Activated CD8-positive, alpha-beta T cell treated with anti-CD3 and anti-CD28 coated beads for 36 hours (primary cell): ENCODE data around the gene SRPK2. TPM values are rescaled to one million over a fixed set of nuclear protein-coding genes. Genes with fewer than 3 reads are reported as not detected.
A peak's percentile ranks its signal among the peaks of the same experiment; 100 is the strongest.
"Not testable (repeated sequence)": the region's sequence is repeated elsewhere in the genome, so short reads cannot be mapped to it uniquely, and the experiment has no call there.

ENCODE experiments used
- ATAC-seq: fragments of 200-7000 bp; cut with Tn5 transposase; one replicate; pipeline ENCODE4 v1.10.0; 2021; ENCODE audit warnings: mild to moderate bottlenecking, moderate library complexity
- CTCF ChIA-PET: fragments of 350-600 bp; sonication (Branson Sonifier 250); formaldehyde crosslinking; loops from one replicate; lab custom pipeline; 2021; ENCODE audit warnings: antibody characterized with exemption; lab: Charles Lee
- POLR2A ChIA-PET: fragments of 350-600 bp; sonication (Branson Sonifier 250); formaldehyde crosslinking; loops from one replicate; lab custom pipeline; 2021; ENCODE audit warnings: antibody characterized with exemption; lab: Charles Lee
- DNase-seq: peaks from one replicate; pipeline ENCODE4 v3.0.0-alpha.2; 2020
- H3K27ac Mint-ChIP-seq: one replicate; pipeline ENCODE4 v1.8.0; 2021; ENCODE audit warnings: mild to moderate bottlenecking, mixed read lengths
- H3K27me3 Mint-ChIP-seq: one replicate; pipeline ENCODE4 v1.8.0; 2021; ENCODE audit warnings: mixed read lengths
- H3K36me3 Mint-ChIP-seq: one replicate; pipeline ENCODE4 v1.8.0; 2021; ENCODE audit warnings: low read depth, mixed read lengths
- H3K4me1 Mint-ChIP-seq: one replicate; pipeline ENCODE4 v1.8.0; 2021; ENCODE audit warnings: low read depth, mixed read lengths
- H3K4me3 Mint-ChIP-seq: one replicate; pipeline ENCODE4 v1.8.0; 2021; ENCODE audit warnings: mild to moderate bottlenecking, moderate library complexity, mixed read lengths
- H3K9me3 Mint-ChIP-seq: one replicate; pipeline ENCODE4 v1.8.0; 2021; ENCODE audit warnings: mixed read lengths
- intact Hi-C: fragments of 100-400 bp; cut with micrococcal nuclease; formaldehyde crosslinking; loops from one replicate; pipeline ENCODE4 v1.10.0; 2022
- total RNA-seq, 2 experiments: library from RNA; stranded (reverse); gene quantifications; one replicate each; pipeline ENCODE4 v1.2.3, GENCODE V29; 2021
- TF ChIP-seq, protein P1 (sequence below): fragments of 200-600 bp; IDR thresholded peaks from one replicate; pipeline ENCODE4 v1.8.0; 2022; ENCODE audit warnings: antibody characterized with exemption, mild to moderate bottlenecking

Gene SRPK2
- total RNA-seq, 2 experiments from 2014 or later, result 32.9 to 33.5 TPM

DNA sequence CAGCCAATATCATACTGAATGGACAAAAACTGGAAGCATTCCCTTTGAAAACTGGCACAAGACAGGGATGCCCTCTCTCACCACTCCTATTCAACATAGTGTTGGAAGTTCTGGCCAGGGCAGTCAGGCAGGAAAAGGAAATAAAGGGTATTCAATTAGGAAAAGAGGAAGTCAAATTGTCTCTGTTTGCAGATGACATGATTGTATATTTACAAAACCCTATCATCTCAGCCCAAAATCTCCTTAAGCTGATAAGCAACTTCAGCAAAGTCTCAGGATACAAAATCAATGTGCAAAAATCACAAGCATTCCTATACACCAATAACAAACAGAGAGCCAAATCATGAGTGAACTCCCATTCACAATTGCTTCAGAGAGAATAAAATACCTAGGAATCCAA, 129.8 kb downstream of the SRPK2 start:
- CTCF ChIA-PET, result interaction anchor here (0.7 kb wide), 1 partner anchor 9 kb away, joined by 3 read pairs; no protein-coding TSS in a partner anchor
- ATAC-seq, DNase-seq, H3K27me3 Mint-ChIP-seq, H3K4me3 Mint-ChIP-seq, intact Hi-C loops, POLR2A ChIA-PET, H3K27ac Mint-ChIP-seq: not testable (repeated sequence)
- Mint-ChIP-seq H3K9me3 (peaks cover 11% of the 10 kb centered on the region), H3K4me1 (peaks cover 37% of the 10 kb centered on the region), H3K36me3 (peaks cover 15% of the 10 kb centered on the region)

DNA sequence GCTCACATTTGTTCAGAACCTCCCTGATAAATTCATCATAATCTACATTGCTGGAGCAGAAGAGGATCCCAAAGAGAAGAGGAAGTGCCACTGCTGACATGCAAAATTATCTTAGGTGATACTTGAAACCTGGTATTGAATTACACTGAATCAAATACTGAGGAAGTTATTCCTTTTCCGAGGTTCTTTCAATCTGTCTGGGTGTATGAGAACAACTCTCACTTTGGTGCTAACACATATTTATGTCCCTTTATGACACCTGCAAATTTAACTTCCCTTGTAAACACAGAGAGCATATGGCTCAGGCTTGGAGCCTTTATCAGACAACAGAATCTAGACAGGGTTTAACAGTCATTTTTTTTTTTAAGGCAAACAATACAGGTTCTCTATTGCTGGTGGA, 131.4 kb downstream of the SRPK2 start:
- Mint-ChIP-seq H3K9me3 (peaks cover 11% of the 10 kb centered on the region), H3K4me3 (no peak overlapping the region), H3K27ac (no peak overlapping the region), H3K36me3 (peaks cover 15% of the 10 kb centered on the region), H3K27me3 (no peaks in the 10 kb centered on the region), H3K4me1 (peaks cover 38% of the 10 kb centered on the region)
- no peak for ATAC-seq
- TF ChIP-seq, protein P1, sequence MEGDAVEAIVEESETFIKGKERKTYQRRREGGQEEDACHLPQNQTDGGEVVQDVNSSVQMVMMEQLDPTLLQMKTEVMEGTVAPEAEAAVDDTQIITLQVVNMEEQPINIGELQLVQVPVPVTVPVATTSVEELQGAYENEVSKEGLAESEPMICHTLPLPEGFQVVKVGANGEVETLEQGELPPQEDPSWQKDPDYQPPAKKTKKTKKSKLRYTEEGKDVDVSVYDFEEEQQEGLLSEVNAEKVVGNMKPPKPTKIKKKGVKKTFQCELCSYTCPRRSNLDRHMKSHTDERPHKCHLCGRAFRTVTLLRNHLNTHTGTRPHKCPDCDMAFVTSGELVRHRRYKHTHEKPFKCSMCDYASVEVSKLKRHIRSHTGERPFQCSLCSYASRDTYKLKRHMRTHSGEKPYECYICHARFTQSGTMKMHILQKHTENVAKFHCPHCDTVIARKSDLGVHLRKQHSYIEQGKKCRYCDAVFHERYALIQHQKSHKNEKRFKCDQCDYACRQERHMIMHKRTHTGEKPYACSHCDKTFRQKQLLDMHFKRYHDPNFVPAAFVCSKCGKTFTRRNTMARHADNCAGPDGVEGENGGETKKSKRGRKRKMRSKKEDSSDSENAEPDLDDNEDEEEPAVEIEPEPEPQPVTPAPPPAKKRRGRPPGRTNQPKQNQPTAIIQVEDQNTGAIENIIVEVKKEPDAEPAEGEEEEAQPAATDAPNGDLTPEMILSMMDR, result no peak
- DNase-seq, result no peak
- POLR2A ChIA-PET, result no interaction called here
- CTCF ChIA-PET, result interaction anchor here (1.4 kb wide), 1 partner anchor 20 kb away, joined by 4 read pairs; no protein-coding TSS in a partner anchor
- intact Hi-C loops, result no loop called here

DNA sequence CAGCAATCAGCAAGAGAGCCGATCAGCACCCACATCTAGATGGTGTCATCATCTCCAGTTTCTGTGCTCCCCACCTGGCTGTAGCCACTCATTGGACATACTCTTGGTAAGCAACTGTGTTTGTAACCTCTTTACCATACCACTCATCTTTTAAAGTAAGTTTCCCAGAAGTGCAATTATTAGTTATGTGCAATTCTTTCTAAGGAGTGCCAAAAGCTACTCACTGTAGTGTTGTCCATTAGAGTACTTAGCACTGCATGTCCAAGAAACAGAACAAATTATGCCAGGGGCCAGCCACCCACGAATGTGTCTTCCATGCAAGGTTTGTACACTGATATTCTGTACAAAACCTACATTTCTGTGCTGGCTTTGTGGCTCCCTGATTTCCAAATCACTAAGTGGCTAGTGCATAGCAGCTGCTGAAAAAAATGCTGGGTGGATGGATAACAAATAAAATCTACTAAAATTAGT, 131.9 kb downstream of the SRPK2 start:
- Mint-ChIP-seq H3K27me3 (no peaks in the 10 kb centered on the region), H3K27ac (no peak overlapping the region)
- CTCF ChIA-PET, result interaction anchor here (1.4 kb wide), 1 partner anchor 19 kb away, joined by 4 read pairs; no protein-coding TSS in a partner anchor

DNA sequence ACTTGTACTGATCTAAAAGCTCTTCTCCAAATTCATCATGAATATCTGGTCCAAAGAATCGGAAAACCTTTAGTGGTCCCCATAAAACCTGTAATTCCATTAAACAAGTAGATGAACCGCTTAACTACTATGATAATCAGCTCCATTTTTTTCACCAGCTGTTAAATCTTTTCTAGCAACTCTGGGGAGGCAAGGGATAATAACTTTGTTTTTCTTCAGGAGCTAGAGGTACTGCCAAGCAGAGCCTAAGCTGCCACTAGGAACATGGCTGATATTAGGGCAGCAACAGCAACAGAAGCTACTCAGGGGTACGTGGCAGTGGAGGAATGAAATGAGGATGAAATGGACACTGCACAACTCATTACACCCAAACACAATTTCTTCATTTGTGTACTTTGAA, 138.0 kb downstream of the SRPK2 start:
- H3K27me3 Mint-ChIP-seq, result no peaks in the 10 kb centered on the region
- no peak overlapping the region for H3K4me3 Mint-ChIP-seq
- TF ChIP-seq, protein P1, result no peak
- H3K36me3 Mint-ChIP-seq, result no peaks in the 10 kb centered on the region
- ATAC-seq (no peak), DNase-seq (no peak)
- no peaks in the 10 kb centered on the region for H3K9me3 Mint-ChIP-seq
- no peak overlapping the region for H3K27ac Mint-ChIP-seq
- ChIA-PET CTCF (interaction anchor here (1.0 to 1.7 kb wide), 3 partner anchors 13 to 179 kb away, joined by 3 to 4 read pairs (median 3); no protein-coding TSS in a partner anchor), POLR2A (no interaction called here)
- intact Hi-C loops, result no loop called here
- peaks cover 21% of the 10 kb centered on the region for H3K4me1 Mint-ChIP-seq

More for the DNA sequence above, 131.9 kb downstream of the SRPK2 start:
- ATAC-seq, result peak; percentile 66
- Mint-ChIP-seq H3K36me3 (peaks cover 15% of the 10 kb centered on the region), H3K4me1 (peaks cover 41% of the 10 kb centered on the region), H3K9me3 (peaks cover 11% of the 10 kb centered on the region), H3K4me3 (no peak overlapping the region)
- intact Hi-C loops, result no loop called here
- POLR2A ChIA-PET, result no interaction called here
- TF ChIP-seq, protein P1, result no peak
- no peak for DNase-seq

DNA sequence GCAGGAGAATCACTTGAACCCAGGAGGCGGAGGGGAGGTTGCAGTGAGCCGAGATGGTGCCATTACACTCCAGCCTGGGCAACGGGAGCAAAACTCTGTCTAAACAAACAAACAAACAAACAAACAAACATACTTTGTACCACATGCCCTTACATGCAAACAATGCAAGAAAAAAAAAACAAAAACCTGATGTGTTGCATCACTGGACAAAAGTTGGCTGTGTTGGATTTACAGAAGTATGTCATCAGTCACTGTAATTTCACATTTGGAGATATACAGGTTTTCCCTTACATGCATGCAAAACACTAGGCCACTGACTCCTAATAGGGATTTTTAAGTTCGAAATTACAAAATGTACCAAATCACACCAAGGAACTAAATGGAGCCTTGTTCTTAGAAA, 138.5 kb downstream of the SRPK2 start:
- DNase-seq, result no peak
- H3K27me3 Mint-ChIP-seq, result no peaks in the 10 kb centered on the region
- ATAC-seq, result no peak
- ChIA-PET CTCF (interaction anchor here (1.0 to 1.2 kb wide), 2 partner anchors 13 to 54 kb away, joined by 3 read pairs; no protein-coding TSS in a partner anchor), POLR2A (no interaction called here)
- H3K27ac Mint-ChIP-seq, result no peak overlapping the region
- TF ChIP-seq, protein P1, result no peak
- no peaks in the 10 kb centered on the region for H3K36me3 Mint-ChIP-seq
- peaks cover 21% of the 10 kb centered on the region for H3K4me1 Mint-ChIP-seq
- intact Hi-C loops, result no loop called here
- H3K4me3 Mint-ChIP-seq, result no peak overlapping the region
- no peaks in the 10 kb centered on the region for H3K9me3 Mint-ChIP-seq
